ENCODE data around the gene DTD1. TPM values are rescaled to one million over a fixed set of nuclear protein-coding genes. Genes with fewer than 3 reads are reported as not detected.
A peak's percentile ranks its signal among the peaks of the same experiment; 100 is the strongest.

The DTD1 gene
- total RNA-seq, 1 experiment from 2014 or later: 16.6 TPM

DNA sequence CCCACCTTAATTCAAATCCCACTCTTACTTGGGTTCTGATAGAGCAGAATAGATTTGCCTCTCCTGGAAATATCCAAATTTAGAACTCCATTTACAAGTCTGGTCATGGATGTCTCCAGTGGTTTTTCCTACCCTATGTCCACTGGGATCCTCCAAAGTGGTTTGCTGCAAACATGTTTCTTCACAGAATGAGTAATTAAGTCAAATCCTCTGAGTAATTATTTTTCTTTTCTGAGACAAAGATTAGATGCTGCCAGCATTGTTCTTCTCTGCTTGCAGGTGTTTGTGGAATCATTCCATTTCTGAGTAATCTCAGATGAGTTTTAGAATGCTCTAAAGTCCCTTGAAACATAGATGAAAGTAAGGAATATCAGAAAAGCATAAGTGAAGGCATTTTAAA, 21.9 kb downstream of the DTD1 start:
- no TSS peak for BruUV-seq (replicated peaks)
- POLR2A ChIA-PET (ENCODE audit: low non-redundant PET): no interaction called here
- intact Hi-C loops (cut with micrococcal nuclease; ENCODE audit: unreplicated experiment): no loop called here
- Histone ChIP-seq H3K27ac (ENCODE audit: low read depth, low read length, poor library complexity, severe bottlenecking) (no peak overlapping the region), H3K4me3 (ENCODE audit: low read depth, low read length, poor library complexity, severe bottlenecking) (no peak overlapping the region), H3K36me3 (ENCODE audit: insufficient read depth, low read length, poor library complexity, severe bottlenecking) (no peaks in the 10 kb centered on the region), H3K9me3 (ENCODE audit: low read depth, low read length, poor library complexity, severe bottlenecking) (no peaks in the 10 kb centered on the region), H3K4me1 (ENCODE audit: insufficient read depth, low read length, poor library complexity, severe bottlenecking) (no peaks in the 10 kb centered on the region), H3K27me3 (replicated peaks; ENCODE audit: insufficient read depth, low read depth, low read length, poor library complexity) (no peaks in the 10 kb centered on the region)
- CTCF ChIA-PET: interaction anchor here (0.6 kb wide), 1 partner anchor 382 kb away, joined by 4 read pairs; no protein-coding TSS in a partner anchor
- no peak for DNase-seq (ENCODE audit: low spot score)
- no peak for TF ChIP-seq EZH2 (IDR thresholded peaks at IDR 0.05; ENCODE audit: borderline replicate concordance, low read depth, low read length, poor library complexity, severe bottlenecking)
- no peak for TF ChIP-seq CTCF (conservative IDR thresholded peaks at IDR 0.05; ENCODE audit: low read depth, low read length)

GRCh38 chr20:18611492-18611891, 23.6 kb downstream of the DTD1 start:
- Histone ChIP-seq H3K9me3 (ENCODE audit: low read depth, low read length, poor library complexity, severe bottlenecking) (no peaks in the 10 kb centered on the region), H3K4me3 (ENCODE audit: low read depth, low read length, poor library complexity, severe bottlenecking) (no peak overlapping the region), H3K4me1 (ENCODE audit: insufficient read depth, low read length, poor library complexity, severe bottlenecking) (no peaks in the 10 kb centered on the region), H3K27me3 (replicated peaks; ENCODE audit: insufficient read depth, low read depth, low read length, poor library complexity) (no peaks in the 10 kb centered on the region), H3K27ac (ENCODE audit: low read depth, low read length, poor library complexity, severe bottlenecking) (no peak overlapping the region), H3K36me3 (ENCODE audit: insufficient read depth, low read length, poor library complexity, severe bottlenecking) (no peaks in the 10 kb centered on the region)
- DNase-seq (ENCODE audit: low spot score): peak; percentile 67
- intact Hi-C loops (cut with micrococcal nuclease; ENCODE audit: unreplicated experiment): no loop called here
- TF ChIP-seq CTCF (conservative IDR thresholded peaks at IDR 0.05; ENCODE audit: low read depth, low read length) (no peak), EZH2 (IDR thresholded peaks at IDR 0.05; ENCODE audit: borderline replicate concordance, low read depth, low read length, poor library complexity, severe bottlenecking) (no peak)
- POLR2A ChIA-PET (ENCODE audit: low non-redundant PET): no interaction called here
- BruUV-seq (replicated peaks): no TSS peak
- CTCF ChIA-PET: no interaction called here

DNA sequence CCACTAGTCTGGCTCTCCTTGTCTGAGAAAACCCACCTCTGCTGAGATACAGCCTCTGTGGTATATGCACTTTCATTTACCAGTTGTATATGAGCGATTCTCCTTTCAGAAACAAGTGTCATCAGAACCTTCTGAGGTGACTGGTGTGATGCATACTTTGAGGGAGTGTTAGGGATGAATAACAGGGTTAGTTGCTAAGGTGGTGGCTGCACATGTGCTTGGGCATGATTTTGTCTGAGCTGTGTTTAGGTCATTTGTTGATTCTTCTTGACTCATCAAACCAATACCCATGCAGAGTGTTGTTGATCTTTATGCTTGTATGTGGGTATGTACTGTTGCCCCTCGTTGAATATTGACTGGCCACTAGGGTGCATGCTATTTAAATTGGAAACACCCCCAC, 25.7 kb downstream of the DTD1 start:
- TF ChIP-seq CTCF (conservative IDR thresholded peaks at IDR 0.05; ENCODE audit: low read depth, low read length) (0 out of 2 replicates have a peak, but pooled peaks have one; percentile 13), EZH2 (IDR thresholded peaks at IDR 0.05; ENCODE audit: borderline replicate concordance, low read depth, low read length, poor library complexity, severe bottlenecking) (no peak)
- H3K4me1 ChIP-seq (ENCODE audit: insufficient read depth, low read length, poor library complexity, severe bottlenecking): no peaks in the 10 kb centered on the region
- no peak overlapping the region for H3K27ac ChIP-seq (ENCODE audit: low read depth, low read length, poor library complexity, severe bottlenecking)
- CTCF ChIA-PET: no interaction called here
- POLR2A ChIA-PET (ENCODE audit: low non-redundant PET): no interaction called here
- H3K4me3 ChIP-seq (ENCODE audit: low read depth, low read length, poor library complexity, severe bottlenecking): no peak overlapping the region
- DNase-seq (ENCODE audit: low spot score): no peak
- H3K9me3 ChIP-seq (ENCODE audit: low read depth, low read length, poor library complexity, severe bottlenecking): no peaks in the 10 kb centered on the region
- BruUV-seq (replicated peaks): no TSS peak
- H3K36me3 ChIP-seq (ENCODE audit: insufficient read depth, low read length, poor library complexity, severe bottlenecking): no peaks in the 10 kb centered on the region
- intact Hi-C loops (cut with micrococcal nuclease; ENCODE audit: unreplicated experiment): no loop called here
- no peaks in the 10 kb centered on the region for H3K27me3 ChIP-seq (replicated peaks; ENCODE audit: insufficient read depth, low read depth, low read length, poor library complexity)

Data from A673 (cell line).